ENCODE results near the gene FSCN2. TPM values are rescaled to one million over a fixed set of nuclear protein-coding genes. Genes with fewer than 3 reads are reported as not detected.
A peak's percentile ranks its signal among the peaks of the same experiment; 100 is the strongest.

The FSCN2 gene
- total RNA-seq, 2 donors from 2014 or later: 7.0 to 13.5 TPM

DNA sequence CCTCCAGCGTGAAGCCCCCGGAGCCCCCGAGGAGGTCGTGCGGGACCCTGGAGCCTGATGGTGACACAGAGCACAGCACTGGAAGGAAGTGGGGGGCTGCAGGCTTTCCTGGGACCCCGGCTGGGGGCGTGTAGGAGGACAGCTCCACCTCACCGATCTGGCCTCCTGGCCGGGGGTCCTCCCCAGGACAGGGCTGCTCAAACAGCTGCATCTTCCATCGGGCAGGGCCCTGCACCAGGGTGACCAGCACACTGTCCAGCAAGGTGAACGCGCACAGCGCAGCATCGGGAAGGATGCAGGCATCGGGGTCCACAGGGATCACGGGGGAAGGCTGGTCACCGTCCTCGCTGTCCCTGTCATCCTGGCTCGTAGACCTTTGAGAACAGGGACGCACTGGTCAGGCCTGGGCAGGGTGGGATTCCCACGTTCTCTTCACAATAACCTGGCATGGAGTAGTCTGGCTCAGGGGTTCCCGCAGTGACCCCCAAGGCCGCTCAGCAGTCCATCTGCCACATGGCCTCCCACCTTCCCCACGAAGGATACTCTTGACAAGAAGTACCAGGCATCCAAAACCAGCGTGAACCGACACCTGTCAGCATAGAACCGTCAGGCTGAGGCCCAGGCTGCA lies 22.8 kb downstream of the FSCN2 start:
- no peaks in the 10 kb centered on the region for H3K9me3 ChIP-seq
- no peaks in the 10 kb centered on the region for H3K27me3 ChIP-seq
- no peak for ATAC-seq
- TF ChIP-seq, protein P1, sequence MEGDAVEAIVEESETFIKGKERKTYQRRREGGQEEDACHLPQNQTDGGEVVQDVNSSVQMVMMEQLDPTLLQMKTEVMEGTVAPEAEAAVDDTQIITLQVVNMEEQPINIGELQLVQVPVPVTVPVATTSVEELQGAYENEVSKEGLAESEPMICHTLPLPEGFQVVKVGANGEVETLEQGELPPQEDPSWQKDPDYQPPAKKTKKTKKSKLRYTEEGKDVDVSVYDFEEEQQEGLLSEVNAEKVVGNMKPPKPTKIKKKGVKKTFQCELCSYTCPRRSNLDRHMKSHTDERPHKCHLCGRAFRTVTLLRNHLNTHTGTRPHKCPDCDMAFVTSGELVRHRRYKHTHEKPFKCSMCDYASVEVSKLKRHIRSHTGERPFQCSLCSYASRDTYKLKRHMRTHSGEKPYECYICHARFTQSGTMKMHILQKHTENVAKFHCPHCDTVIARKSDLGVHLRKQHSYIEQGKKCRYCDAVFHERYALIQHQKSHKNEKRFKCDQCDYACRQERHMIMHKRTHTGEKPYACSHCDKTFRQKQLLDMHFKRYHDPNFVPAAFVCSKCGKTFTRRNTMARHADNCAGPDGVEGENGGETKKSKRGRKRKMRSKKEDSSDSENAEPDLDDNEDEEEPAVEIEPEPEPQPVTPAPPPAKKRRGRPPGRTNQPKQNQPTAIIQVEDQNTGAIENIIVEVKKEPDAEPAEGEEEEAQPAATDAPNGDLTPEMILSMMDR (IDR thresholded peaks at IDR 0.05): no peak
- no peak for TF ChIP-seq POLR2A (IDR thresholded peaks at IDR 0.05)
- peak overlapping the region in 1 of 4 donors; percentile 77 for H3K27ac ChIP-seq
- DNase-seq: peak in 1 of 4 donors; percentile 22
- no peak overlapping the region for H3K4me3 ChIP-seq
- intact Hi-C loops (cut with DNase I): no loop called here
- peaks cover 35% of the 10 kb centered on the region for H3K4me1 ChIP-seq
- 77% methylated on average over 27 of the region's 27 CpGs; no CpG with 5 or more reads in 1 of the 2 donors for WGBS, 2 donors
- peaks cover 0 to 5% of the 10 kb centered on the region in 2 donors for H3K36me3 ChIP-seq (replicated peaks in 1 of 2; ENCODE audit: insufficient read depth in 1 of 2, low read depth in 2 of 2)

DNA sequence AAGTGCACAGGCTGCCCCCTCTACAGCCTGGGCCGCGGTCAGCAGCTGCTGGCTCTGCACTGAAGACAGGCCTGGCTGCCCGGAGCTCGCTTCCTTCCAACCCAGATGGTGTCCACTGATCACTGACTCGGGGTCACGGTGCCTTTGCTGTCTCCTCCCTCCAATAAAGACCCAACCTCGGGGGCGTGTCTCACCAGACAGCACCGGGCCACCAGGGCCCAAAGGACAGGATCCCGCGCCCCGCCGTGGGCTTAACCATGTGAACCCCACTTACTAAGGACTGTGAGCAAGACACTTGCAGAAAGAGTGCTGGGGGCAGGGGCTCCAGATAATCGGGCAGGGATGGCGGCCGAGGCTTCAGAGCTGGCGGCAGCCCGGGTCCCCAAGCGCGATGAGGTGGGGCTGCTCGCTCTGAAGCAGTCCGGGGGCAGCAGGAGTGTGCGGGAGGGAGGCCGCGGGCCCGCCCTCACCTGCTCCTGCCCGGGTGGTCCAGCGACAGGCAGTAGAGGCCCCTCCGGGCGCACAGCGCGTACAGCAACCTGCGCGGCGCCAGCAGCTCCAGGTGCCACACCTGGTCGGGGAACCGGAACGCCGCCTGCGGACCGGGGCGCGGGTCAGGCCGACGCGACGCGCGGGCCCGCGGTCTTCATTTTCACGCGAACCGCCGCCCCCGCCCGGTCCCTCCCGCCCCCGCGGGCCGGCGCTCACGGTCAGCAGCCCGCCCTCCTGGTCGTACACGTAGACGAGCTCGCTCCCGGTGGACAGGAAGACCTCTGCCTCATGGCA lies 23.5 kb downstream of the FSCN2 start:
- TF ChIP-seq, protein P1 (IDR thresholded peaks at IDR 0.05): no peak
- peak in 1 of 3 donors; percentile 27 for TF ChIP-seq POLR2A (IDR thresholded peaks at IDR 0.05)
- Histone ChIP-seq H3K9me3 (no peaks in the 10 kb centered on the region), H3K27me3 (no peaks in the 10 kb centered on the region), H3K36me3 (replicated peaks in 1 of 2; ENCODE audit: insufficient read depth in 1 of 2, low read depth in 2 of 2) (peaks cover 0 to 6% of the 10 kb centered on the region in 2 donors), H3K4me3 (peak overlapping the region; percentile 57 to 85), H3K27ac (peak overlapping the region; percentile 37 to 86 (median 62)), H3K4me1 (peaks cover 35% of the 10 kb centered on the region)
- ATAC-seq: peak; percentile 4
- WGBS, 2 donors: 1% methylated on average over 69 of the region's 69 CpGs; no CpG with 5 or more reads in 1 of the 2 donors
- DNase-seq: peak in 3 of 4 donors; percentile 43 to 53 (median 51)
- intact Hi-C loops (cut with DNase I): no loop called here

DNA sequence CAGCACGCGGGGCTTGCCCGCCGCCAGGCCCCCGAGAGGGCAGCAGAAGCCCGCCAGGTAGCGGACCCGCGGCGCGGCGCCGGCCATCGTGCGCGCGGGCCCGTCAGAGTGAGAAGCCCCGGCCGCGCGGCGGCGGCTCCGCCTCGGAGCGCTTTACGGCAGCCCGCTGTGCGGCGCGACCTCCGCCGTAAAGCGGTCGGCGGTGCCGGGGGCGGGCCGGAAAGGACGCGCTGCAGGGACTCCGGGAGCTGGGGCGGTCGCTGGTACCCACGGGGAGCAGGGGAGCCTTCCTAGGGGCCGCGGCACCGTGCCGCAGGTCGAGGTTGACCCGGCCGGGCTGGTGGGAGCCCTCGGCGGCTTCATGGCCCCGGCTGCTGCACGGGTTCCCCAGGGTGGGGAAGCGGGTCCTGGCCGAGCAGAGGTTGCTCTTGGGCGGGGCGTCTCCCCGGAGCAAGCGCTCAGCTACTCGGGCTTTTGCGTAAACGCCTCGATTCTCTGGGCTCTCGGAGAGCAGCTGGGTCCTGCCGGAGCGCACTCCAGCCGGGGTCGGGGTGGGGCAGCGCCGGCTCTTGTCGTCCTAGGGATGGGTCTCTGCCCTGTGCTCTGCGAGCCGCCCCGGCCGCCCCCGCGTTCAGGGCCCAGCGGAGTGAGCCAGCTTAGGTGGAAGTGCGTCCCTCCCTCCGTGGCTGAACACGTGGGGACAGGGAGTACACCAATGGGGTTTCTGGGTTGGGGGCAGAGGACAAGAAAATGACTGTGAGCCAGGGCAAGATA lies 24.3 kb downstream of the FSCN2 start, which contains the start of gene FAAP100:
TSS of gene FAAP100 (minus strand) at position 110 of the 774 bp plus-strand sequence. CDS start at position 87, 23 bp downstream.
- Histone ChIP-seq H3K4me3 (peak within 1 kb of the TSS; percentile 57 to 85), H3K27me3 (no peaks in the 10 kb centered on the region), H3K4me1 (peaks cover 35% of the 10 kb centered on the region), H3K27ac (peak within 1 kb of the TSS; percentile 47 to 86 (median 72)), H3K36me3 (replicated peaks in 1 of 2; ENCODE audit: insufficient read depth in 1 of 2, low read depth in 2 of 2) (peaks cover 0 to 5% of the 10 kb centered on the region in 2 donors), H3K9me3 (no peaks in the 10 kb centered on the region)
- 0 to 1% methylated on average over 4 to 84 of the region's 85 CpGs for WGBS, 2 donors
- ATAC-seq (peak; percentile 86), DNase-seq (peak; percentile 78 to 83 (median 80))
- TF ChIP-seq, protein P1 (IDR thresholded peaks at IDR 0.05): peak in 1 of 7 experiments; percentile 15
- TF ChIP-seq POLR2A (IDR thresholded peaks at IDR 0.05): peak in 2 of 3 donors; percentile 7 to 79
- intact Hi-C loops (cut with DNase I): no loop called here

DNA sequence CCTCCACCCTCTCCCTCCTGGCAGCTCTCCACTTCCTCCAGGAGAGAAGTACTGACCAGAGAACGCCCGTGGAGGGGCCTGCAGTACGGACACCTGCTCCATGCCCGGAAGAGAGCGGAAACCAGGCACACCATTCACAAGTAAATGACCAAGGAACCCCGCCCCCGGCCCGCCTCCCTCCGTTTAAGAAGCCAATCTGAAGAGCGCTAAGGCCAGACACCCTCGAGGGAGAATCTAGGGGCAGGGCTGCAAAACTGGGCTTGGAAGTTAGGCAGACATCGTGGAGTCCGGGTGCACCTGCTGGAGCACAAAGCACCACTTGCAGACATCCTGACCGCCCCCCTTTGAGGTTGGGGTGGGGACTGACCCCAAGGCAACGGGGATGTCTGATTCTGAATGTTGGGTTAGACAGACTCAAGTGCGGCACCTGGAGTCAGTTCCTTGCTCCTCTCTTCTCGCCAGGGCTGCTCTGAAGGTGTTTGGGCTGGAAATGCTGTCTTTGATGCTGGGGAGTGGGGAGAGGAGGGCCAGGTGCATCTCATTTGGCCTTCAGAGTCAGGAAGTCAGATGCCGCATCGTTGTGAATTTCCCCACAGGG lies 24.9 kb downstream of the FSCN2 start:
- H3K4me3 ChIP-seq: peak overlapping the region; percentile 57 to 85
- 1 to 2% methylated on average over 7 to 19 of the region's 19 CpGs for WGBS, 2 donors
- H3K27ac ChIP-seq: peak overlapping the region; percentile 47 to 86 (median 72)
- DNase-seq: peak; percentile 73 to 87 (median 82)
- no peaks in the 10 kb centered on the region for H3K9me3 ChIP-seq
- peak in 1 of 3 donors; percentile 33 for TF ChIP-seq POLR2A (IDR thresholded peaks at IDR 0.05)
- TF ChIP-seq, protein P1 (IDR thresholded peaks at IDR 0.05): peak in 3 of 7 experiments; percentile 6 to 9 (median 8)
- no peaks in the 10 kb centered on the region for H3K27me3 ChIP-seq
- H3K4me1 ChIP-seq: peaks cover 35% of the 10 kb centered on the region
- intact Hi-C loops (cut with DNase I): no loop called here
- ATAC-seq: peak; percentile 66
- peaks cover 0 to 4% of the 10 kb centered on the region in 2 donors for H3K36me3 ChIP-seq (replicated peaks in 1 of 2; ENCODE audit: insufficient read depth in 1 of 2, low read depth in 2 of 2)

Measured in body of pancreas (tissue), 4 donors.